GM19467 (cell line): ENCODE results near the gene CFAP69.
"Not testable (repeated sequence)": the region's sequence is repeated elsewhere in the genome, so short reads cannot be mapped to it uniquely, and the experiment has no call there.

Experiments used
- ATAC-seq: cut with Tn5 transposase; IDR thresholded peaks from one replicate; pipeline ENCODE4 v1.9.1; 2021; ENCODE audit warnings: mild to moderate bottlenecking, moderate library complexity; ENCODE audit not compliant: unreplicated experiment

The CFAP69 gene

DNA sequence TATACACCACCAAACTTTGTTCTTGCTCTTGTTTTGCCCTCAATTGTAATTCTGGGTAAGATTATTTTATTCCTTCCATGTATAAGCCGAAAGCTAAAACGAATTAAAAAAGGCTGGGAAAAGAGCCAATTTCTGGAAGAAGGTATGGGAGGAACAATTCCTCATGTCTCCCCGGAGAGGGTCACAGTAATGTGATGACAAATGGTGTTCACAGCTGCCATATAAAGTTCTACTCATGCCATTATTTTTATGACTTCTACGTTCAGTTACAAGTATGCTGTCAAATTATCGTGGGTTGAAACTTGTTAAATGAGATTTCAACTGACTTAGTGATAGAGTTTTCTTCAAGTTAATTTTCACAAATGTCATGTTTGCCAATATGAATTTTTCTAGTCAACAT is 12.5 kb upstream of the CFAP69 start:
- ATAC-seq = no peak

DNA sequence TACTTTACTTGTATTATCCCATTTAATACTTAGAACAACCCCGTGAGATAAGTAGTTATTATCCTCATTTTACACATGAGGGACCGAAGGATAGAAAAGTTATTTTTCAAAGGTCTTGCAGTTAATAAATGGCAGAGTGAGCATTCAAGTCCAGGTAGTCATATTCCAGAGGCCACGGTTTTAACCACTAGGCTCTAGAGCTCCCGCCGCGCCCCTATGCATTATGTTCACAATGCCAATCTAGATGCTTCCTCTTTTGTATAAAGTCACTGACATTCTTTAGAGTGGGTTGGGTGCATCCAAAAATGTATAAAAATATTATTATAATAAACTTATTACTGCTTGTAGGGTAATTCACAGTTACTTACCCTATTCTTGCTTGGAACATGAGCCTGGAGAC is 11.4 kb upstream of the CFAP69 start:
- no peak for ATAC-seq

GRCh38 chr7:90236721-90237289 is 8.2 kb upstream of the CFAP69 start:
- no peak for ATAC-seq

DNA sequence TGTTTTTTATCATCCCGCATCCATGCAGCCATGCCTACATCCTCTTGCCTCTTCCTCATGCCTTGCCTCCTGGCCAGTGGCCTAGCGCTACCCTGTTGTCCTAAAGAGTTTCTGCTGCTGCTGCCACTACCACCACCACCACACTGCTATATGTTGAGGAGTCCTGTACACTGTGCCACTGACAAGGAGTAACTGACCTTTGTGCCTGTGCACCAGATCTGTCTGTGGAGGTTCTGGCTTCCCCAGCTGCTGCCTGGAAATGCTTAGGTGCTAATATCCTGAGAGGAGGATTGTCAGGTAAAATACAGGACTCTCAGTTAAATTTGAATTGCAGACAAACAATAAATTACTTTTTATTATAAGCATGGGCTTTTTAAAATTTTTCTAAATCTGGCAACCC is 7.0 kb upstream of the CFAP69 start:
- ATAC-seq = no peak

DNA sequence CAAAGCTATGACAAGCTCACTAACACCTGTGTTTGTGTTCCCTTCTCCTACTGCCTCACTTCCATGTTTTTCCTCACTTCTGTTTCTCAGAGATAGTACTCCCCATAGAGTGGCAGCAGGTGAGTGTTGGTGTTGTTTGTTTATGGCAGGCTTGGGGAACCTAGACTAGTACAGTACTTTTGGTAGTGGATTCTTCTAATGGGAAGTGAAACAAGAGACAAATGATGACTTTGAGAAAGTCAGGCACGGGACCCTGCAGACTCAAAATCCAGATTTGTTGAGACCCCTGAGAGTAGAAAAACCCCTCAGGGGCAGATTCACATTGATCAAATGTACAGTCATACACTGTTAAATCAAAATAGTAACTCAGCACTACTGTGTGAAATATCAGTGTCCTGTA is 6.4 kb upstream of the CFAP69 start:
- ATAC-seq = no peak

DNA sequence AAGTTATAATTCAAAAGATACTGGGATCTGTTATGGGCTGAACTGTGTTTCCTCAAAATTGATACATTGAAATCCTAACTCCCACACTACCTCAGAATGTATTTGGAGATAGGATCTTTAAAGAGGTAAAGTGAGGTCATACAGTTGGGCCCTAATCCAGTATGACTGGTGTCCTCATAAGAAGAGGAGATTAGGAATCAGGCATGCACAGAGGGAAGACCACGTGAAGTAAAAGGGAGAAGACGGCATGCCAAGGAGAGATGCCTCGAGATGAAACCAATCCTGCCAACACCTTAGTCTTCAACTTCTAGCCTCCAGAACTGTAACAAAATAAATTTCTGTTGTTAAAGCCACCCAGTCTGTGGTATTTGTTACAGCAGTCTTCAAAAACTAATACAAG is 5.9 kb upstream of the CFAP69 start:
- no peak for ATAC-seq

DNA sequence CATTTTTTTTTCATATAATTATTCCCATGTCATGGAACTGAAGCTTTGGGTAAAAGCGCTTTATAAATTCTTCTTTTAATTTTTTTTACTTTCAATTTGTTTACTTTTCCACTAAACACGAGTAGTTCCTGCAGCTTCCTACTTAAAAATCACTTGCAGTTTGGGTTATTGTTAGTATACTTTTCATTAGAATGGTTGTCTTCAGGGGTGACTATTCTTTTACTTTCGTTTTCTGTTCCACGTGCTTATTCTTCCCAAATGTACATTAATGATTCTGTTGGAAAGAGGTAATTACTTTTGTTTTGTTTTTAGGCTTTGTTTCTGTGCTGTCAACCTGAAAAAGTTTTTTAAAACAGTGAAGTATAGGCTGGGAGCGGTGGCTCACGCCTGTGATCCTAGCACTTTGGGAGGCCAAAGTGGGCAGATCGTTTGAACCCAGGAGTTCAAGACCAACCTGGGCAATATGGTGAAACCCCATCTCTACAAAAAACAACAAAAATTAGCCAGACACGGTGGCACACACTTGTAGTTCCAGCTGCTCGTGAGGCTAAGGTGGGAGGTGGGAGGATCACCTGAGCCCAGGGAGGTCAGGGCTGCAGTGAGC is 5.2 kb upstream of the CFAP69 start:
- no peak for ATAC-seq

- peak; percentile 42 for ATAC-seq
Measured at GRCh38 chr7:90242369-90243168, 2.4 kb upstream of the CFAP69 start.

- ATAC-seq = no peak
Measured at GRCh38 chr7:90243556-90243955, 1.4 kb upstream of the CFAP69 start.

DNA sequence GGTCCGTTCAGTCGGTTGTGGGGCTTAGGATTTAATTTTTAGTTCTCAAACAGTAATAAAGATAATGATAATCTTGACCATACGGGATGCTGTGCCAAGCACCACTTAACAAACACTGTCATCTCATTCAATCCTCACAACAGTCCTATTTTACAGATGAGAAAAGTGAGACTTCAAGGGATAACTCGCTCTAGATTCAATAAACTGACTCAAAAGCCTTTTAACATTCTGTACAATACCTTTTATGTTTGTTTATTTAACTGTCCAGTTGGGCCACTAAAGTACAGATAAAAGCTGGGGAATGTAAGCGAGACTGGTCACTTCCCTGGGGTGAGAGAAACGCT is 437 bp upstream of the CFAP69 start:
- no peak for ATAC-seq

DNA sequence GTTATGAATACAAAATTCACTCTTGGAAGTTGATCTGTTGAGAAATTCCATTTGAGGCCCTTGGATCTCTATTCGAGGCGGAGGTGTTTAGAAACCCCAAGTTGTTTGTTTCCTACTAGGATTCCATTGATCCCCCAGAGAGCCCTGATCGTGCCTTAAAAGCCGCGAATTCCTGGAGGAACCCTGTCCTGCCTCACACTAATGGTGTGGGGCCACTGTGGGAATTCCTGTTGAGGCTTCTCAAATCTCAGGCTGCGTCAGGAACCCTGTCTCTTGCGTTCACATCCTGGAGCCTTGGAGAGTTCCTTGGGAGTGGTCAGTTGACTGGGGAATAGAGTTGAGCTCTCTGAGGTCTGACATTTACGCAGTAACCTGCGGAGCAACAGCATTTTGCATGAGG is 1.2 kb downstream of the CFAP69 start:
- no peak for ATAC-seq

GRCh38 chr7:90248706-90249105 is 3.7 kb downstream of the CFAP69 start:
- no peak for ATAC-seq

DNA sequence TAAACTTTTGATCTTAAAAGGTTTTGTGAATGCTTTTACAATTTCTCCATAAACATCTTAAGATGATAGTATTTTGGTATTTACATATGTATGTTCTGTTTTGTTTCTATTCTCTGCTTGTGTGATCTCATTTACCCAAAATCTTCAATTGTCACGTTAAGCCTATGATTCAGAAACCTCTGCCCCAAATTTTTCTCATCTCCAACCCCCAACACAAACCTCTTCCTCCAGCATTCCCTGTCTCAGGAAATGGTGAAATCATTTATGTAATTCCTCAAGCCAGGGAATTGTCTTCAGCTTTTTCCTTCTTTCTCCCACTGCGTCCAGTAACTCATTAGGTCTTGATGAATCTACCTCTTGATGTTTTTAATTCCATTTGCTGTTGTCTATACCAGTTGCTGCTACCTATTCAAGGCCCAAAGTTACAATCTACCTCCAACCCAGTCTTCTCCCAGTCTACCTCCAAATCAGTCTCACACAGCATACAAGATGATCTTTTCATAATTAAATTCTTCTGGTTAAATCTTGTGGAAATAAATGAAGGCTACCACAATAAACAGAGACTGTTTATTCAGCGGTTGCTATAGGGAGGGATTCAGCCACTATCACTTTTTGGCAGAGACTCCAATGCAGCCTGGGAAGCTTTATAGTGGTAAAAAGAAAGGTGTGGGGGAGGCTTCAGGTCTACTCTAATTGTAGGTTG is 5.8 kb downstream of the CFAP69 start:
- ATAC-seq = no peak

DNA sequence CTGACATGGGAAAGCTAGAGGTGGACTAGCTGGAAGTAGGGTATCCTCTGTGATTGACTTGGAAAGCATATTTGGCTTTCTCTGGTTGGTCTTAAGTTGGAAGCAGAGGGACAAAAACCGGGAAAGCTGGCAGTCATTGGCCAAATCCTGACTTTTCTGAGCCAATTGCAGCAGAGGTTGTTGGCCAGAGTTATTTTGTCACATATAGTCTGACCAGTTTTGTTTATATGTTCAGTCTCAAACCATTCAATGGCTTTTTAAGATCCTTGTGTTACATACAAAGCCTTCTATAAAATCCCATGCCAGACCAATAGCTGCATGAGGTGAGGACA is 6.3 kb downstream of the CFAP69 start:
- ATAC-seq = no peak

- not testable (repeated sequence) for ATAC-seq
Measured at GRCh38 chr7:90256011-90256410, 11.0 kb downstream of the CFAP69 start.

DNA sequence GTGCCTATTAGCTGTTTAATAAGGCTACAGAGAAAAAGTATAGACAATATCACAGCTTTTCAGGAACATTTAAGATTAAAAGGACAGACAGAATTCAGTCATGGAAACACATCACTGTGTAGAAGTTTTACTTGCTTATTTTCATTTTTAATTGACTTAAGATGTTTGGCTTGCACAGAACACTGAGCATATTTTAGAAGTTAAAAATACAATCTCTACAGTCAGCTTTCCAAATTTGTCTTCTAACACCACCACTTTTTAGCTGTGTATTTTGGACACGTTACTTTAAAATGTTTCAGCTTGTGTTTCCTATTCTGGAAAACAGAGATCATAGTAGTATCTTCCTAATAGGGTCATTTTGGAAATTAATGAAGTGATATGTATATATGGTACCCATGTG is 11.8 kb downstream of the CFAP69 start:
- ATAC-seq = no peak

- no peak for ATAC-seq
Measured at GRCh38 chr7:90261441-90261840, 16.5 kb downstream of the CFAP69 start.

- ATAC-seq = peak; percentile 89
Measured at GRCh38 chr7:90262438-90262837, 17.5 kb downstream of the CFAP69 start.

DNA sequence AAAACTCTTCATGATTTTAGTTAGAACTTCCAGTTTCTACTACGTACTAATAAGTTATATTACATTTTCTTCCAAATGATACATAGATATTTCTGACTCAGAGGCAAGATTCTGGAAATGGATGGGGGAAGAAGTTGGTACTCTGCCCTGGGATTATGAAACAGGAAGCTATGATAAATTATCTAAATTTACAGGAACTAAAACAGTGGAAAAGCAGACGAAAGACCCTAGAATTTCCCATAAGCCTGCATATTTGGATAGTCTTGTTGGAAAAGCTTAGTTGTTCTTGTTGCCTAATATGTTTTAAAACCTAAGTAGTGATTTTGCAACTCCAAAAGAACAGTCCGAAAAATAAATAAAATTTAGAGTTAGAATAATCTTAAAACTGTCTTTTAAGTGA is 21.8 kb downstream of the CFAP69 start:
- ATAC-seq = no peak

- ATAC-seq = no peak
Measured at GRCh38 chr7:90267263-90267858, 22.4 kb downstream of the CFAP69 start.

DNA sequence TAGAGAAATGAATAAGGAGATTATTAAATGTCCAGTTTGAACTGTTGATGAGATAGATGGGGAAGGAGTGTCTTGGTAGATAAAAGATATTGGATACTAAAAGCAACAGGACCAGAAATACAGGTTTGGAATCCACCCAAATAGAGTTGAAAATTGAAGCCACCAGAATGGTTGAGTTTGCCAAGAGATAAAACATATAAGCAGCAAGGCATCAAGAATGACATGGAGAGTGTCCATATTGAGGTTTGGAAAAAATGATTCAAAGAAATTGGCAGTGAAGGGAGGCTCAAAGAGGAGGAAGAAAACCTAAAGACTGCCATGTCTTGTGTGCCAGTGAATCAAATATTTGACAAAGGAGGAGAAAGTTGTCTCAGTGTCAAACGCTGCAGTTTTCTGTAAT is 24.2 kb downstream of the CFAP69 start:
- ATAC-seq = no peak
